ENCODE results near the gene CDK14. TPM values are rescaled to one million over a fixed set of nuclear protein-coding genes. Genes with fewer than 3 reads are reported as not detected.

Gene CDK14
- total and polyA plus RNA-seq, 10 of the 15 experiments (the other 5 are each of a cell fraction or from before 2014, with no cell fraction given): 6.5 to 61.3 (median 24.2) TPM

GRCh38 chr7:90889644-90890043, 293.5 kb downstream of the CDK14 start (continued):
- TF ChIP-seq SREBF2 (IDR thresholded peaks at IDR 0.05; ENCODE audit: low read length) (no peak), REST (IDR thresholded peaks at IDR 0.05; ENCODE audit: low read depth, low read length) (no peak)

- intact Hi-C loops (cut with micrococcal nuclease; ENCODE audit: unreplicated experiment) (no loop called here), in situ Hi-C loops (cut with MboI) (no loop called here)
- RAD21 ChIA-PET (ENCODE audit: unreplicated experiment): interaction anchor here (1.0 to 1.6 kb wide), 2 partner anchors 114 to 182 kb away, joined by 4 to 5 read pairs; no protein-coding TSS in a partner anchor
- no peaks in the 10 kb centered on the region for H3K36me3 ChIP-seq (ENCODE audit: control insufficient read depth in 2 of 2, insufficient read depth in 2 of 2, low read length in 1 of 2)
- no TSS peak for BruUV-seq (replicated peaks)
- no peaks in the 10 kb centered on the region for H3K27me3 ChIP-seq (replicated peaks in 1 of 2; ENCODE audit: control insufficient read depth in 2 of 2, insufficient read depth in 2 of 2, low read length in 1 of 2)
- POLR2A ChIA-PET: no interaction called here
- no peaks in the 10 kb centered on the region for H3K79me2 ChIP-seq (ENCODE audit: control insufficient read depth, insufficient read depth, low read length)
- no peak overlapping the region for H3K27ac ChIP-seq (ENCODE audit: control insufficient read depth, insufficient read depth)
- H3K4me2 ChIP-seq (ENCODE audit: control insufficient read depth, insufficient read depth): no peak overlapping the region
- WGBS (ENCODE audit: insufficient coverage, insufficient replicate concordance, low lambda C conversion rate, missing lambda C conversion rate): 86% methylated on average over 1 of the region's 1 CpG
- H2AFZ ChIP-seq (ENCODE audit: control insufficient read depth, low read depth, low read length): no peak overlapping the region
- no peak for FAIRE-seq
- no peaks in the 10 kb centered on the region for H4K20me1 ChIP-seq (ENCODE audit: control insufficient read depth, insufficient read depth)
- ATAC-seq: no peak
- no peak overlapping the region for H3K4me3 ChIP-seq
- CTCF ChIA-PET: interaction anchor here (1.6 kb wide), 1 partner anchor 143 kb away, joined by 5 read pairs; no protein-coding TSS in a partner anchor
- H3K4me1 ChIP-seq (ENCODE audit: control insufficient read depth, insufficient read depth, low read length): peaks cover 11% of the 10 kb centered on the region; the same call in 1 of the 2 replicates
- SMC1A ChIA-PET (ENCODE audit: uncharacterized antibody, unreplicated experiment): interaction anchor here (0.8 to 1.5 kb wide), 7 partner anchors 9 to 93 kb away, joined by 3 to 5 read pairs (median 3); no protein-coding TSS in a partner anchor
- no peaks in the 10 kb centered on the region for H3K9me3 ChIP-seq (replicated peaks; ENCODE audit: control insufficient read depth, insufficient read depth, low read length)
- no peak for DNase-seq (ENCODE audit: low read depth, low spot score)
- H3K9ac ChIP-seq (ENCODE audit: control insufficient read depth, insufficient read depth, low read length): no peak overlapping the region
- TF ChIP-seq EGR1 (IDR thresholded peaks at IDR 0.05; ENCODE audit: borderline replicate concordance in 1 of 2, low read depth in 2 of 2, low read length in 2 of 2) (no peak), BCL3 (IDR thresholded peaks at IDR 0.05; ENCODE audit: borderline replicate concordance, insufficient read depth, low read depth, low read length, poor library complexity, severe bottlenecking) (no peak), ASH2L (IDR thresholded peaks at IDR 0.05; ENCODE audit: borderline replicate concordance, low read depth) (no peak)
Measured at GRCh38 chr7:90891529-90891928, 295.4 kb downstream of the CDK14 start.

All from GM12878 (cell line).